Neutrophil (primary cell): Measurements from ENCODE around the gene CCDC71L.

Source experiments
- H3K27ac ChIP-seq: fragments of 200-600 bp; sonication (generic); 2 replicates; pipeline ENCODE4 v1.5.1; 2016; ENCODE audit warnings: mild to moderate bottlenecking, moderate library complexity
- H3K27me3 ChIP-seq: fragments of 200-600 bp; sonication (generic); 2 replicates; pipeline ENCODE4 v1.6.0; 2016; ENCODE audit warnings: mild to moderate bottlenecking
- H3K36me3 ChIP-seq: fragments of 200-600 bp; sonication (generic); 2 replicates; pipeline ENCODE4 v1.5.1; 2017
- H3K4me1 ChIP-seq, 2 experiments: fragments of 200-600 bp in 1 of 2; sonication (generic) in 1 of 2; 1 replicate in 1 of 2; 2 replicates in 1 of 2; pipeline versions ENCODE4 v1.5.1 to v1.6.1; 2013 to 2016; ENCODE audit warnings: low read depth in 1 of 2, low read length in 1 of 2, mild to moderate bottlenecking in 1 of 2, moderate library complexity in 1 of 2; ENCODE audit not compliant: control insufficient read depth in 1 of 2, insufficient read depth in 1 of 2
- H3K4me3 ChIP-seq, 2 experiments: fragments of 200-600 bp in 1 of 2; sonication (generic) in 1 of 2; 1 replicate in 1 of 2; 2 replicates in 1 of 2; pipeline ENCODE4 v1.5.1; 2013 to 2016; ENCODE audit warnings: low read depth in 1 of 2, low read length in 1 of 2, mild to moderate bottlenecking in 1 of 2, moderate library complexity in 1 of 2
- H3K9me3 ChIP-seq: fragments of 200-600 bp; sonication (generic); 2 replicates; pipeline ENCODE4 v1.5.1; 2016
- CTCF ChIP-seq: fragments of 200-600 bp; sonication (generic); IDR thresholded peaks from 2 replicates; pipeline ENCODE4 v1.5.1; 2016; ENCODE audit warnings: antibody characterized with exemption

CCDC71L gene

GRCh38 chr7:106643216-106644000, 17.6 kb downstream of the CCDC71L start:
- H3K4me1 ChIP-seq = no peaks in the 10 kb centered on the region
- no peaks in the 10 kb centered on the region for H3K27me3 ChIP-seq
- no peaks in the 10 kb centered on the region for H3K9me3 ChIP-seq
- no peak overlapping the region for H3K27ac ChIP-seq
- TF ChIP-seq CTCF = no peak
- no peak overlapping the region for H3K4me3 ChIP-seq
- no peaks in the 10 kb centered on the region for H3K36me3 ChIP-seq

- H3K4me3 ChIP-seq = no peak overlapping the region
- H3K27ac ChIP-seq = no peak overlapping the region
- H3K36me3 ChIP-seq = no peaks in the 10 kb centered on the region
- no peaks in the 10 kb centered on the region for H3K4me1 ChIP-seq
- no peaks in the 10 kb centered on the region for H3K27me3 ChIP-seq
- no peak for TF ChIP-seq CTCF
- H3K9me3 ChIP-seq = no peaks in the 10 kb centered on the region
These were observed 19.5 kb downstream of the CCDC71L start for GRCh38 chr7:106641416-106641815.

- no peaks in the 10 kb centered on the region for H3K27me3 ChIP-seq
- H3K4me1 ChIP-seq = no peaks in the 10 kb centered on the region
- no peak overlapping the region for H3K27ac ChIP-seq
- no peaks in the 10 kb centered on the region for H3K36me3 ChIP-seq
- H3K9me3 ChIP-seq = no peaks in the 10 kb centered on the region
- no peak overlapping the region for H3K4me3 ChIP-seq
- no peak for TF ChIP-seq CTCF
These were observed 20.4 kb downstream of the CCDC71L start for GRCh38 chr7:106640368-106641141.

- TF ChIP-seq CTCF = no peak
- H3K27ac ChIP-seq = no peak overlapping the region
- no peaks in the 10 kb centered on the region for H3K9me3 ChIP-seq
- H3K27me3 ChIP-seq = no peaks in the 10 kb centered on the region
- no peak overlapping the region for H3K4me3 ChIP-seq
- H3K4me1 ChIP-seq = no peaks in the 10 kb centered on the region
- no peaks in the 10 kb centered on the region for H3K36me3 ChIP-seq
These were observed 21.3 kb downstream of the CCDC71L start for GRCh38 chr7:106639476-106640334.

GRCh38 chr7:106635411-106635810, 25.5 kb downstream of the CCDC71L start:
- no peak for TF ChIP-seq CTCF

More at GRCh38 chr7:106635411-106635810, 25.5 kb downstream of the CCDC71L start:
- Histone ChIP-seq H3K36me3 (no peaks in the 10 kb centered on the region), H3K9me3 (no peaks in the 10 kb centered on the region), H3K27ac (no peak overlapping the region), H3K27me3 (peaks cover 3% of the 10 kb centered on the region), H3K4me3 (no peak overlapping the region), H3K4me1 (no peaks in the 10 kb centered on the region)
